Liver (tissue), 9 donors: ENCODE data around the gene BCAT1. TPM values are rescaled to one million over a fixed set of nuclear protein-coding genes. Genes with fewer than 3 reads are reported as not detected.
A peak's percentile ranks its signal among the peaks of the same experiment; 100 is the strongest.

Experiments used
- DNase-seq: peaks from one replicate; pipeline ENCODE4 v3.0.0-alpha.2; 2017; ENCODE audit warnings: low spot score
- H3K27ac ChIP-seq, 2 donors: one replicate each; pipeline ENCODE4 v1.7.0; 2013; ENCODE audit warnings: inconsistent platforms in 2 of 2, low read length in 2 of 2, control low read depth in 1 of 2, low read depth in 1 of 2, mild to moderate bottlenecking in 1 of 2
- H3K27me3 ChIP-seq, 4 donors: one replicate each; pipeline versions ENCODE4 v1.6.1 to v1.7.0; 2013; ENCODE audit warnings: low read length in 3 of 4, inconsistent platforms in 1 of 4, mild to moderate bottlenecking in 1 of 4, moderate library complexity in 1 of 4; ENCODE audit not compliant: control insufficient read depth in 4 of 4, insufficient read depth in 4 of 4
- H3K36me3 ChIP-seq, 4 donors: one replicate each; pipeline versions ENCODE4 v1.6.1 to v1.7.0; 2013; ENCODE audit warnings: low read length in 3 of 4, mild to moderate bottlenecking in 3 of 4, low read depth in 1 of 4, moderate library complexity in 1 of 4; ENCODE audit not compliant: control insufficient read depth in 4 of 4, insufficient read depth in 3 of 4
- H3K4me1 ChIP-seq, 4 donors: one replicate each; pipeline versions ENCODE4 v1.6.1 to v1.7.0; 2013; ENCODE audit warnings: low read length in 3 of 4, mild to moderate bottlenecking in 3 of 4, moderate library complexity in 1 of 4; ENCODE audit not compliant: control insufficient read depth in 4 of 4, insufficient read depth in 4 of 4
- H3K4me3 ChIP-seq, 3 donors: one replicate each; pipeline versions ENCODE4 v1.6.1 to v1.7.0; 2013; ENCODE audit warnings: low read length in 3 of 3, control low read depth in 1 of 3, low read depth in 1 of 3, mild to moderate bottlenecking in 1 of 3
- H3K9ac ChIP-seq, 2 donors: one replicate each; pipeline ENCODE4 v1.7.0; 2013; ENCODE audit warnings: low read length in 2 of 2, mild to moderate bottlenecking in 2 of 2, moderate library complexity in 2 of 2, control low read depth in 1 of 2, low read depth in 1 of 2
- H3K9me3 ChIP-seq, 4 donors: one replicate each; pipeline versions ENCODE4 v1.6.1 to v1.7.0; 2013; ENCODE audit warnings: low read length in 3 of 4; ENCODE audit not compliant: control insufficient read depth in 4 of 4
- ATF3 ChIP-seq: IDR thresholded peaks from 2 replicates; pipeline ENCODE4 v1.6.1; 2016; ENCODE audit warnings: antibody characterized with exemption
- EGR1 ChIP-seq, 2 donors: IDR thresholded peaks; 2 replicates each; pipeline ENCODE4 v1.6.1; 2016 to 2018; ENCODE audit warnings: antibody characterized with exemption in 2 of 2, low read depth in 2 of 2
- FOXA1 ChIP-seq: IDR thresholded peaks from 2 replicates; pipeline ENCODE4 v1.6.1; 2016; ENCODE audit warnings: antibody characterized with exemption
- GABPA ChIP-seq, 2 donors: IDR thresholded peaks in 1 of 2; conservative IDR thresholded peaks in 1 of 2; 2 replicates each; pipeline ENCODE4 v1.6.1; 2016; ENCODE audit warnings: antibody characterized with exemption in 2 of 2, mild to moderate bottlenecking in 1 of 2, moderate library complexity in 1 of 2
- HNF4A ChIP-seq, 2 donors: conservative IDR thresholded peaks; 2 replicates each; pipeline ENCODE4 v1.6.1; 2016; ENCODE audit warnings: antibody characterized with exemption in 2 of 2, mild to moderate bottlenecking in 2 of 2
- HNF4G ChIP-seq: IDR thresholded peaks from 2 replicates; pipeline ENCODE4 v1.6.1; 2016; ENCODE audit warnings: antibody characterized with exemption
- JUND ChIP-seq, 2 donors: IDR thresholded peaks; 2 replicates each; pipeline ENCODE4 v1.6.1; 2016; ENCODE audit warnings: antibody characterized with exemption in 2 of 2
- MAX ChIP-seq: IDR thresholded peaks from 2 replicates; pipeline ENCODE4 v1.6.1; 2016; ENCODE audit warnings: antibody characterized with exemption
- NR2F2 ChIP-seq: IDR thresholded peaks from 2 replicates; pipeline ENCODE4 v1.6.1; 2016; ENCODE audit warnings: antibody characterized with exemption
- RAD21 ChIP-seq, 2 donors: IDR thresholded peaks; 2 replicates each; pipeline ENCODE4 v1.6.1; 2016; ENCODE audit warnings: antibody characterized with exemption in 2 of 2, mild to moderate bottlenecking in 2 of 2
- RXRA ChIP-seq, 2 donors: IDR thresholded peaks; 2 replicates each; pipeline ENCODE4 v1.6.1; 2017 to 2018; ENCODE audit warnings: antibody characterized with exemption in 2 of 2, mild to moderate bottlenecking in 1 of 2
- SP1 ChIP-seq: IDR thresholded peaks from 2 replicates; pipeline ENCODE4 v1.6.1; 2018; ENCODE audit warnings: antibody characterized with exemption, mild to moderate bottlenecking
- TAF1 ChIP-seq: conservative IDR thresholded peaks from 2 replicates; pipeline ENCODE4 v1.6.1; 2016; ENCODE audit warnings: antibody characterized with exemption, mild to moderate bottlenecking
- YY1 ChIP-seq: IDR thresholded peaks from 2 replicates; pipeline ENCODE4 v1.6.1; 2016; ENCODE audit warnings: antibody characterized with exemption, mild to moderate bottlenecking
- ZBTB33 ChIP-seq: IDR thresholded peaks from 2 replicates; pipeline ENCODE4 v1.6.1; 2016; ENCODE audit warnings: antibody characterized with exemption
- WGBS: extraction: QIAGEN DNeasy Blood & Tissue Kit; methylation state at CpG from one replicate; pipeline ENCODE4 v1.1.7; 2013; 5-methylcytosine and 5-hydroxymethylcytosine counted together
- polyA plus RNA-seq, 2 donors: library from polyadenylated mRNA; stranded (reverse) in 1 of 2; unstranded in 1 of 2; fragments of 200-250 nt in 1 of 2; fragments of >200 nt in 1 of 2; fragmentation: Nextera tagmentation in 1 of 2; extraction: Ambion mirVana in 1 of 2; gene quantifications; one replicate each; pipeline versions ENCODE4 v1.2.1 to v1.2.3, GENCODE V29; 2013 to 2015
- total RNA-seq, 2 donors: library from RNA; depleted of rRNA; stranded (reverse); fragments of >200 nt; gene quantifications; one replicate each; pipeline ENCODE4 v1.2.3, GENCODE V29; 2014
- TF ChIP-seq, protein P1 (sequence below): IDR thresholded peaks from 2 replicates; pipeline ENCODE4 v1.6.1; 2016; ENCODE audit warnings: antibody characterized with exemption, mild to moderate bottlenecking
- TF ChIP-seq, protein P2 (sequence below): fragments of 150-350 bp; IDR thresholded peaks from 2 replicates; pipeline ENCODE4 v1.5.1; 2017; ENCODE audit warnings: improper control_type of control experiment, low read depth, low read length; ENCODE audit not compliant: missing input control
- donor health status: healthy.
- donor health status: healthy.
- donor health status: healthy.
- donor health status: healthy.
- donor health status: healthy.

BCAT1 gene
- total and polyA plus RNA-seq, 4 donors: 0.14 to 10.0 (median 0.85) TPM

DNA sequence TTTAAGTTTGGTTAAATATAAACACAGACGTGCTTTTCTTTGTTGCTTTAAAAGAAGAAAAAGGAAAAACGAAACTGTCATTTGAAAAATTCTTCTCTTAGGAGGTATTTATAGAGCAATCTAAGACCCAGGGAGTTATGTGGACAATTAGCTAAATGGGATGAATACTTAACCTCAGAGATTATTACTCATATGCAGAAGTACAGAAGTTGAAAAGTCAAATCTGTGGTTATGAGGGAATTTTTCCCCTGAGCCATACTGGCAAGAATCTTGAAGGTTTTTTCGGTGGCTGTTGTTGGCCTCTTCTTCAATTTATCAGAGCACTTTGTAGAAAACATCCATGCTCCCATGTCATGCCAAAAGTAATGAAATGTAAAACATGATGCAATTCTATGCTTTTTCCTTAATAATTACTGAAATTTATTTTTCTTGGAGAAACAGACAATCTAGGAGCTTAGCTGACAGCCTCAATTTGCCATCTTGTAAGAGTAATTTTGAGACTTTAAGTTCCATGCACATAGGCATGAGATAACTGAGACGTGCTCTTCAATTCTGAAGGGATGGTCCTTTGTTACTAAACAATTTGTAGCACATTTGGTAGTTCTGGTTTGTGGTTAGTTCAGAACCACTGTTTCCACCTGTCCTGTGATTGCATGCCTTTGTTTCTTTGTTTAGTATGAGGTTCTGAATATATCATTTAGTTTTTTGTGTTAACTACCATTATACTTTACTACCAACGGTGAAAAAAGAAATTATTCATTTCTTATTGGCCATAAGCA lies 126.6 kb downstream of the BCAT1 start:
- no peaks in the 10 kb centered on the region for H3K9me3 ChIP-seq
- H3K27ac ChIP-seq: no peak overlapping the region
- H3K4me3 ChIP-seq: no peak overlapping the region
- no peaks in the 10 kb centered on the region for H3K27me3 ChIP-seq
- H3K9ac ChIP-seq: no peak overlapping the region
- WGBS: 73% methylated on average over 5 of the region's 5 CpGs
- no peaks in the 10 kb centered on the region for H3K4me1 ChIP-seq
- no peaks in the 10 kb centered on the region for H3K36me3 ChIP-seq
- no peak for TF ChIP-seq TAF1
- no peak for TF ChIP-seq RXRA (IDR thresholded peaks at IDR 0.05)
- no peak for TF ChIP-seq YY1
- TF ChIP-seq SP1: no peak
- TF ChIP-seq NR2F2: peak; percentile 73
- TF ChIP-seq JUND (IDR thresholded peaks at IDR 0.05): no peak
- no peak for TF ChIP-seq EGR1 (IDR thresholded peaks at IDR 0.05; ENCODE audit: low read depth in 2 of 2)
- TF ChIP-seq HNF4G: no peak
- no peak for DNase-seq

- WGBS: 83% methylated on average over 3 of the region's 3 CpGs
- no peak for DNase-seq
- Histone ChIP-seq H3K27ac (no peak overlapping the region), H3K4me1 (no peaks in the 10 kb centered on the region), H3K27me3 (no peaks in the 10 kb centered on the region), H3K9me3 (no peaks in the 10 kb centered on the region), H3K4me3 (no peak overlapping the region), H3K36me3 (no peaks in the 10 kb centered on the region), H3K9ac (no peak overlapping the region)
- TF ChIP-seq YY1: no peak
- no peak for TF ChIP-seq JUND (IDR thresholded peaks at IDR 0.05)
Observed at GRCh38 chr12:24821691-24822090, 127.2 kb downstream of the BCAT1 start.

DNA sequence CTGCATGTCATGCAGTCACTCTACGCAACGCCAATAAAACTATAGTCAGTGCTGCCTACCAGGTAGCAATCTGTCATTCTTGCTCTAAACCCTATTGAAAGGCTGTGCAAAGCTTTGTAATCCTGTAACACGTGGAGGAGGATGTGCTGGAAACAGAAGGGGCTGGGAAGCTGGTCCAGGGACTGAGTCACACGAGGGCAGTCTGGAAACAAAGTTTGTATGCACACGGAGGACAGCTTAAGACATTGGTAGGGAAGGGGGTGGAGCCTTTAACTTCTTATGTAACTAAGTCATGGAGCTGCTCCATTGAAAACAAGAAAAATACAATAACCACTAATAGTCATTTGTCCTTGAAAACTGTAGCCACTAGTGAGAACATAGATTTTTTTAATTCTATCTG lies 128.0 kb downstream of the BCAT1 start:
- no peaks in the 10 kb centered on the region for H3K27me3 ChIP-seq
- H3K9ac ChIP-seq: no peak overlapping the region
- H3K9me3 ChIP-seq: no peaks in the 10 kb centered on the region
- no peak for DNase-seq
- no peaks in the 10 kb centered on the region for H3K36me3 ChIP-seq
- TF ChIP-seq ATF3 (no peak), YY1 (no peak), RAD21 (IDR thresholded peaks at IDR 0.05) (no peak), ZBTB33 (no peak), SP1 (no peak), HNF4A (conservative IDR thresholded peaks at IDR 0.05) (no peak), MAX (no peak), RXRA (IDR thresholded peaks at IDR 0.05) (no peak), NR2F2 (no peak), FOXA1 (no peak), TAF1 (no peak), GABPA (IDR thresholded peaks at IDR 0.05 in 1 of 2, conservative IDR thresholded peaks at IDR 0.05 in 1 of 2) (no peak), HNF4G (no peak), JUND (IDR thresholded peaks at IDR 0.05) (no peak), EGR1 (IDR thresholded peaks at IDR 0.05; ENCODE audit: low read depth in 2 of 2) (no peak)
- TF ChIP-seq, protein P1, sequence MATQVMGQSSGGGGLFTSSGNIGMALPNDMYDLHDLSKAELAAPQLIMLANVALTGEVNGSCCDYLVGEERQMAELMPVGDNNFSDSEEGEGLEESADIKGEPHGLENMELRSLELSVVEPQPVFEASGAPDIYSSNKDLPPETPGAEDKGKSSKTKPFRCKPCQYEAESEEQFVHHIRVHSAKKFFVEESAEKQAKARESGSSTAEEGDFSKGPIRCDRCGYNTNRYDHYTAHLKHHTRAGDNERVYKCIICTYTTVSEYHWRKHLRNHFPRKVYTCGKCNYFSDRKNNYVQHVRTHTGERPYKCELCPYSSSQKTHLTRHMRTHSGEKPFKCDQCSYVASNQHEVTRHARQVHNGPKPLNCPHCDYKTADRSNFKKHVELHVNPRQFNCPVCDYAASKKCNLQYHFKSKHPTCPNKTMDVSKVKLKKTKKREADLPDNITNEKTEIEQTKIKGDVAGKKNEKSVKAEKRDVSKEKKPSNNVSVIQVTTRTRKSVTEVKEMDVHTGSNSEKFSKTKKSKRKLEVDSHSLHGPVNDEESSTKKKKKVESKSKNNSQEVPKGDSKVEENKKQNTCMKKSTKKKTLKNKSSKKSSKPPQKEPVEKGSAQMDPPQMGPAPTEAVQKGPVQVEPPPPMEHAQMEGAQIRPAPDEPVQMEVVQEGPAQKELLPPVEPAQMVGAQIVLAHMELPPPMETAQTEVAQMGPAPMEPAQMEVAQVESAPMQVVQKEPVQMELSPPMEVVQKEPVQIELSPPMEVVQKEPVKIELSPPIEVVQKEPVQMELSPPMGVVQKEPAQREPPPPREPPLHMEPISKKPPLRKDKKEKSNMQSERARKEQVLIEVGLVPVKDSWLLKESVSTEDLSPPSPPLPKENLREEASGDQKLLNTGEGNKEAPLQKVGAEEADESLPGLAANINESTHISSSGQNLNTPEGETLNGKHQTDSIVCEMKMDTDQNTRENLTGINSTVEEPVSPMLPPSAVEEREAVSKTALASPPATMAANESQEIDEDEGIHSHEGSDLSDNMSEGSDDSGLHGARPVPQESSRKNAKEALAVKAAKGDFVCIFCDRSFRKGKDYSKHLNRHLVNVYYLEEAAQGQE: no peak
- TF ChIP-seq, protein P2, sequence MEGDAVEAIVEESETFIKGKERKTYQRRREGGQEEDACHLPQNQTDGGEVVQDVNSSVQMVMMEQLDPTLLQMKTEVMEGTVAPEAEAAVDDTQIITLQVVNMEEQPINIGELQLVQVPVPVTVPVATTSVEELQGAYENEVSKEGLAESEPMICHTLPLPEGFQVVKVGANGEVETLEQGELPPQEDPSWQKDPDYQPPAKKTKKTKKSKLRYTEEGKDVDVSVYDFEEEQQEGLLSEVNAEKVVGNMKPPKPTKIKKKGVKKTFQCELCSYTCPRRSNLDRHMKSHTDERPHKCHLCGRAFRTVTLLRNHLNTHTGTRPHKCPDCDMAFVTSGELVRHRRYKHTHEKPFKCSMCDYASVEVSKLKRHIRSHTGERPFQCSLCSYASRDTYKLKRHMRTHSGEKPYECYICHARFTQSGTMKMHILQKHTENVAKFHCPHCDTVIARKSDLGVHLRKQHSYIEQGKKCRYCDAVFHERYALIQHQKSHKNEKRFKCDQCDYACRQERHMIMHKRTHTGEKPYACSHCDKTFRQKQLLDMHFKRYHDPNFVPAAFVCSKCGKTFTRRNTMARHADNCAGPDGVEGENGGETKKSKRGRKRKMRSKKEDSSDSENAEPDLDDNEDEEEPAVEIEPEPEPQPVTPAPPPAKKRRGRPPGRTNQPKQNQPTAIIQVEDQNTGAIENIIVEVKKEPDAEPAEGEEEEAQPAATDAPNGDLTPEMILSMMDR: no peak
- WGBS: 82% methylated on average over 5 of the region's 5 CpGs
- H3K27ac ChIP-seq: no peak overlapping the region
- H3K4me3 ChIP-seq: no peak overlapping the region
- no peaks in the 10 kb centered on the region for H3K4me1 ChIP-seq
